ENCODE measurements around the gene CSTB.
"Not testable (repeated sequence)": the region's sequence is repeated elsewhere in the genome, so short reads cannot be mapped to it uniquely, and the experiment has no call there.

Gene CSTB, protein sequence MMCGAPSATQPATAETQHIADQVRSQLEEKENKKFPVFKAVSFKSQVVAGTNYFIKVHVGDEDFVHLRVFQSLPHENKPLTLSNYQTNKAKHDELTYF

DNA sequence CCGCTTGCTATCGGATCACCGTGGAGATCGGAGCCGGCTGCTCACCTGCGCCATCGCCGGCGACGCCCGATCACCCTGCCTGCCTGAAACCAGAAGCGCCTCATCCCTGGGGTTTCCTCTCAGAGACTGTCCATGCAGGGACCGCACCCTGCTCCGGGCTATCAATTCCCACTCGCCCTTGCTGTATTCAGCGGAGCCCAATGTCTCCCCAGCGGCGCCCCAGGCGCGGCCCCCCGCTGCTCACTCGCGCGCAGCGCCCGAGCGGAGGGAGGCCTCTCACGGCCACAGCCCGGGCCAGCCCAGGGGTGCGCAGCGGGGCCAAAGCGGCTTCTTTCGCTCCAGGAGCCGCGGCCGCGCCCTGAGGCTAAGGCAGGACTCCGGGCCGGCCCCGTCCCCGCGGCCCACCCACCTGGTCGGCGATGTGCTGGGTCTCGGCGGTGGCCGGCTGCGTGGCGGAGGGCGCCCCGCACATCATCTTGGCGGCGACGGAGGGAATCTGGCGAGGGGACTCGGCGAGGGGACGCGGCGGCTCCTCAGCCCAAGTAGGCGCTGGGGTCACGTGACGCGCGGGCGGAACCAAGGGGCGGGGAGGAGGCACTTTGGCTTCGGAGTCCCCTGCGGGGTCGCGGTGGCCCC is at the start of gene CSTB:
Gene CSTB (minus strand): TSS at position 514 of the 636 bp plus-strand sequence. CDS start 39 bp downstream, at position 475.
- H3K4me3 ChIP-seq (ENCODE audit: low read depth, low read length) = peak within 1 kb of the TSS; percentile 76
- TF ChIP-seq CTCF (IDR thresholded peaks at IDR 0.05; ENCODE audit: insufficient read depth, low read depth, low read length, missing control alignments) = no peak
- DNase-seq (ENCODE audit: low read depth) = peak; percentile 86

GRCh38 chr21:43825242-43825935 is 49.3 kb upstream of the CSTB start:
- no peak for DNase-seq (ENCODE audit: low read depth)
- no peak overlapping the region for H3K4me3 ChIP-seq (ENCODE audit: low read depth, low read length)
- no peak for TF ChIP-seq CTCF (IDR thresholded peaks at IDR 0.05; ENCODE audit: insufficient read depth, low read depth, low read length, missing control alignments)

GRCh38 chr21:43824333-43825241 is 48.5 kb upstream of the CSTB start:
- no peak for DNase-seq (ENCODE audit: low read depth)
- no peak overlapping the region for H3K4me3 ChIP-seq (ENCODE audit: low read depth, low read length)
- TF ChIP-seq CTCF (IDR thresholded peaks at IDR 0.05; ENCODE audit: insufficient read depth, low read depth, low read length, missing control alignments) = no peak

GRCh38 chr21:43822741-43823140 is 46.6 kb upstream of the CSTB start:
- not testable (repeated sequence) for H3K4me3 ChIP-seq (ENCODE audit: low read depth, low read length); DNase-seq (ENCODE audit: low read depth)

DNA sequence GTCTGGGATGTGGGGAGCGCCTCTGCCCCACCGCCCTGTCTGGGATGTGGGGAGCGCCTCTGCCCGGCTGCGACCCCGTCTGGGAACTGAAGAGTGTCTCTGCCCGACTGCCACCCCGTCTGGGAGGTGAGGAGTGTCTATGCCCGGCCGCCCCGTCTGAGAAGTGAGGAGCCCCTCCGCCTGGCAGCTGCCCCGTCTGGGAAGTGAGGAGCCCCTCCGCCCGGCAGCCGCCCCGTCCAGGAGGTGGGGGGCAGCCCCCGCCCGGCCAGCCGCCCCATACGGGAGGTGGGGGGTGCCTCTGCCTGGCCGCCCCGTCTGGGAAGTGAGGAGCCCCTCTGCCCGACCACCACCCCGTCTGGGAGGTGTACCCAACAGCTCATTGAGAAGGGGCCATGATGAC is 46.1 kb upstream of the CSTB start:
- H3K4me3 ChIP-seq (ENCODE audit: low read depth, low read length); DNase-seq (ENCODE audit: low read depth): not testable (repeated sequence)

DNA sequence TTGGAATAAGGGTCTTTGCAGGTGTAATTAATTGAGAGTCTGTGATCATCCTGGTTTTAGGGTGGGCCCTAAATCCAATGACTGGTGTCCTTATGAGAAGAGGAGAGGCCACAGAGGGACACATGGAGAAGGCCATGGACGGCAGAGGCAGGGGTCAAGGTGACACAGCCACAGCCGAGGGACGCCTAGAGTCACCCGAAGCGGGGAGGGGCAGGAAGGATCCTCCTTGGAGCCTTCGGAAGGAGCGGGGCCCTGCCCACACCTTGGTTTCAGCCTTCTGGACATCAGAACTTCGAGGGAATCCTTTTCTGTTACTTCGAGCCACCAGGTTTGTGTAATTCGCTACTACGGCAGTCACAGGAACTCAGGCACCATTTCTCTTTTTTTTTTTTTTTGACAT is 44.4 kb upstream of the CSTB start:
- TF ChIP-seq CTCF (IDR thresholded peaks at IDR 0.05; ENCODE audit: insufficient read depth, low read depth, low read length, missing control alignments) = no peak
- no peak for DNase-seq (ENCODE audit: low read depth)
- H3K4me3 ChIP-seq (ENCODE audit: low read depth, low read length) = no peak overlapping the region

GRCh38 chr21:43819511-43820405 is 43.6 kb upstream of the CSTB start:
- TF ChIP-seq CTCF (IDR thresholded peaks at IDR 0.05; ENCODE audit: insufficient read depth, low read depth, low read length, missing control alignments) = no peak
- DNase-seq (ENCODE audit: low read depth) = no peak

More at GRCh38 chr21:43819511-43820405, 43.6 kb upstream of the CSTB start:
- no peak overlapping the region for H3K4me3 ChIP-seq (ENCODE audit: low read depth, low read length)
